ENCODE data around the gene COL27A1. TPM values are rescaled to one million over a fixed set of nuclear protein-coding genes. Genes with fewer than 3 reads are reported as not detected.
A peak's percentile ranks its signal among the peaks of the same experiment; 100 is the strongest.

The COL27A1 gene
- total and polyA plus RNA-seq, 3 donors from 2014 or later: 9.3 to 68.8 (median 25.7) TPM

GRCh38 chr9:114149765-114150340 is 5.5 kb upstream of the COL27A1 start:
- Histone ChIP-seq H3K27me3 (no peaks in the 10 kb centered on the region), H3K36me3 (ENCODE audit: low read depth, missing control alignments) (no peaks in the 10 kb centered on the region), H3K4me3 (no peak overlapping the region), H3K9me3 (no peaks in the 10 kb centered on the region), H3K27ac (no peak overlapping the region), H3K4me1 (peaks cover 4% of the 10 kb centered on the region)
- DNase-seq: no peak
- intact Hi-C loops (cut with DNase I; ENCODE audit: low total_unique reads): no loop called here
- TF ChIP-seq POLR2A (IDR thresholded peaks at IDR 0.05) (no peak), CTCF (IDR thresholded peaks at IDR 0.05) (no peak)
- WGBS, 2 donors: 83 to 95% methylated on average over 4 of the region's 4 CpGs

- H3K27ac ChIP-seq: no peak overlapping the region
- H3K27me3 ChIP-seq: no peaks in the 10 kb centered on the region
- no peak for DNase-seq
- intact Hi-C loops (cut with DNase I; ENCODE audit: low total_unique reads): no loop called here
- no peak overlapping the region for H3K4me3 ChIP-seq
- H3K9me3 ChIP-seq: no peaks in the 10 kb centered on the region
- peaks cover 8% of the 10 kb centered on the region for H3K4me1 ChIP-seq
- 77 to 93% methylated on average over 8 of the region's 8 CpGs for WGBS, 2 donors
- no peaks in the 10 kb centered on the region for H3K36me3 ChIP-seq (ENCODE audit: low read depth, missing control alignments)
- no peak for TF ChIP-seq CTCF (IDR thresholded peaks at IDR 0.05)
- TF ChIP-seq POLR2A (IDR thresholded peaks at IDR 0.05): no peak
Observed at GRCh38 chr9:114150608-114151007, 4.7 kb upstream of the COL27A1 start.

GRCh38 chr9:114151426-114151956 is 3.8 kb upstream of the COL27A1 start:
- Histone ChIP-seq H3K27me3 (no peaks in the 10 kb centered on the region), H3K4me3 (no peak overlapping the region), H3K27ac (no peak overlapping the region), H3K9me3 (no peaks in the 10 kb centered on the region), H3K4me1 (peaks cover 10% of the 10 kb centered on the region), H3K36me3 (ENCODE audit: low read depth, missing control alignments) (no peaks in the 10 kb centered on the region)
- intact Hi-C loops (cut with DNase I; ENCODE audit: low total_unique reads): no loop called here
- TF ChIP-seq POLR2A (IDR thresholded peaks at IDR 0.05) (no peak), CTCF (IDR thresholded peaks at IDR 0.05) (no peak)
- DNase-seq: no peak
- 69 to 76% methylated on average over 5 of the region's 5 CpGs for WGBS, 2 donors

- Histone ChIP-seq H3K4me3 (peak overlapping the region; percentile 29), H3K27ac (no peak overlapping the region), H3K27me3 (no peaks in the 10 kb centered on the region), H3K36me3 (ENCODE audit: low read depth, missing control alignments) (no peaks in the 10 kb centered on the region), H3K9me3 (no peaks in the 10 kb centered on the region), H3K4me1 (peaks cover 15% of the 10 kb centered on the region)
- TF ChIP-seq CTCF (IDR thresholded peaks at IDR 0.05) (no peak), POLR2A (IDR thresholded peaks at IDR 0.05) (no peak)
- DNase-seq: no peak
- 2 to 3% methylated on average over 16 to 35 of the region's 80 CpGs for WGBS, 2 donors
- intact Hi-C loops (cut with DNase I; ENCODE audit: low total_unique reads): no loop called here
Observed at GRCh38 chr9:114153761-114154599, 1.4 kb upstream of the COL27A1 start.

Measured in testis (tissue), 3 donors.